DMS 273 treated with DMSO at 0.1 percent for 48 hours (cell line): Measurements from ENCODE around the gene CNTROB.
"Not testable (repeated sequence)": the region's sequence is repeated elsewhere in the genome, so short reads cannot be mapped to it uniquely, and the experiment has no call there.

Experiments used
- DNase-seq: peaks from one replicate; lab custom pipeline; 2025; lab: John Stamatoyannopoulos, UW

CNTROB gene

DNA sequence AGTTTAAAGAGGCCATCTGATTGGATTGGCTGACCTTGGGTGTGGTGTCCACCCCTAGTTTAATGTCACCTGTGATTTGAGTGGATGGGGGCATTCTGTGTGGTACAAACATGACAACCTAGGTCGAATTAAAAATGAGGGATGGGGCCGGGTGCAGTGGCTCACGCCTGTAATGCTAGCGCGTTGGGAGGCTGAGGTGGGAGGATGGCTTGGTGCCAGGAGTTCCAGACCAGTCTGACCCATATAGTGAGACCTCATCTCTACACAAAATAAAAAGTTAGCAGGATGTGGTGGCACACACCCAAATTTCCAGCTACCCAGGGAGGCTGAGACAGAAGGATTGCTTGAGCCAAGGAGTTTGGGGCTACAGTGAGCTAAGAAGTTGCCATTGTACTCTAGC, 14.4 kb downstream of the CNTROB start:
- DNase-seq: no peak

DNA sequence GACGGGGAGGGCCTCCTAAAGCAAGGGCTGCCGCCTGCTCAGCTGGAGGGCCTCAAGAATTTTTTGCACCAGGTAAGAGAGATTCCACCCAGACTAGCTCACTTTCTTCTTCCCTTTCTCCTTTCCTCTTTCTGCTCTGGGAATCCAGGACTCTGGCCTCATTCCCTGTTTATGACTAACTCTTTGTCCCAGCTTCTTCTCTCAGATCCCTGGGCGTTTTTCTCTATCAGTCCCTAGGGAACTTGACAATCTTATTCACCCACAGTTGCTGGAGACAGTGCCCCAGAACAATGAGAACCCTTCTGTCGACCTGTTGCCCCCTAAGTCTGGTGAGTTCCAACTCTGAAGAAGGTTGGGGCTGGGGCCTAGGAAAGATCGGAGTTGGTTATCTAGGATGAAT, 15.6 kb downstream of the CNTROB start:
- no peak for DNase-seq

DNA sequence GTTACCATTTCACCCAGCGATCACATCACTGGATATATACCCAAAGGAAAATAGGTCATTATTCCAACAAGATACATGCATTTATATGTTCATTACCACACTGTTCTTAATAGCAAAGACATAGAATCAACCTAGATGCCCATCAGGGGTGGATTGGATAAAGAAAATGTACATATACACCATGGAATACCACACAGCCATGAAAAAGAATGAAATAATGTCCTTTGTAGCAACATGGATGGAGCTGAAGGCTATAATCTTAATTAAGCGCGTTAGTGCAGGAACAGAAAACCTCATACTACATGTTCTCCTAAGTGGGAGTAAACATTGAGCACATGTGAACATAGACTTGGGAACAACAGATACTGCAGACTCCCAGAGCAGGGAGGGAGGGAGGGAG, 18.6 kb downstream of the CNTROB start:
- no peak for DNase-seq

DNA sequence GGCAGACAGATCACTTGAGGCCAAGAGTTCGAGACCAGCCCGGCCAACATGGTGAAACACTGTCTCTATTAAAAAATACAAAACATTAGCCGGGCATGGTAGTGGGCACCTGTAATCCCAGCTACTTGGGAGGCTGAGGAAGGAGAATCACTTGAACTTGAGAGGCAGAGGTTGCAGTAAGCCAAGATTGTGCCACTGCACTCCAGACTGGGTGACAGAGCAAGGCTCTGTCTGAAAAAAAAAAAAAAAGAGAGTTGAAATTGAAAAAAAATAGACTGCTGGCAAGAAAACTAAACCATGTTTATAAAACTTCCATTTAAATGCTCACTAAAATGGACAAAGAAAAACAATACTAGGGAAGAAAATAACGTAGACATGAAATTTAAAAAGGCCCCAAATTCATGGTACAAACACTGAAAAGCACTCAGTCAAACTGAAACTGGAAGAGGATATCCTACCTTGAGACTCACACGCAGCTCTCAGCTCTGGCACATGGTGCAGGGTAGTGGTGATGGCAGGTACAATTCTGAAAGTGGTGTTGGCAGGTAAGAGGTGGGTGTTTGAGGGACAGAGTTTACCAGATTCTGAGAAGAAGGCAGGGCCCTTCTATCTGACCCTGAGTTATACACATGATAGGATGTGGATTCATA, 19.3 kb downstream of the CNTROB start:
- no peak for DNase-seq

DNA sequence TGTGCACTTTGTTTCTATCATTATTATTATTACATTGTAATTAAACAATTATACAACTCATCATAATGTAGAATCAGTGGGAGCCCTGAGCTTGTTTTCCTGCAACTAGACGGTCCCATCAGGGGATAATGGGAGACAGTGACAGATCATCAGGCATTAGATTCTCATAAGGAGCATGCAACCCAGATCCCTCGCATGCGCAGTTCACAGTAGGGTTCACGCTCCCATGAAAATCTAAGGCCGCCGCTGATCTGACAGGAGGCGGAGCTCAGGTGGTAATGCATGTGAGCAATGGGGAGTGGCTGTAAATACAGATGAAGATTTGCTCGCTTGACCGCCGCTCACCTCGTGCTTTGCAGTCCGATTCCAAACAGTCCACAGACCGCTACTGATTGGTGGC, 21.3 kb downstream of the CNTROB start:
- not testable (repeated sequence) for DNase-seq

DNA sequence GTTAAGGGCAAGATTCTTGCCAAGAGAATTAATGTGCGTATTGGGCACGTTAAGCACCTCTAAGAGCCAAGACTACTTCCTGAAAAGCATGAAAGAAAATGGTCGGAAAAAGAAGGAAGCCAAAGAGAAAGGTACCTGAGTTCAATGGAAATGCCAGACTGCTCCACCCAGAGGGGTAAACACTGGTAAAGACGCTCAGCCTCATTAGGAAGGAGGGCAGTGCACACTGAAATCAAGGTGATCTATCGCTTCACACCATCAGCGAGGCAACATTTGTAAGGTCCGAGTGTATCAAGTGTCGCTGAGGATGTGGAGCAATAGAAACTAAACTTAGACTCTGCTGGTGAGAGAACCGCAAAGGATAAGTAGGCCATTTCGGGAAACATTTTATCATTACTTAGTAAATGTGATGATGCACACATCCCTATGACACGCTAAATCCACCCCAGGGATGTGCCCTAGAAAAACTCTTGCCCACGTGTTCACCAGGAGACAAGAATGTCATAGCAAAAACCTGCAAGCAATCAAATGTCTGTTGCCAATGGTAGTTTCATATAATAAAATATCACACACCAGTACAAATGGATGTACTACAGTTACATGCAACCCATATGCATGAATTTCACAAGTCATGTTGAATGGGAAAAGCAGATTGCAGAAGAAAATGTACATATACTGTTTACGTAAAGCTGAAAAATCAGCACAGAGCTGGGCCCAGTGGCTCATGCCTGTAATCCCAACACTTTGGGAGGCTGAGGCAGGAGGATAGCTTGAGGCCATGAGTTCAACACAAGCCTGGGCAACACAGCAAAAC, 23.6 kb downstream of the CNTROB start:
- DNase-seq: no peak

DNA sequence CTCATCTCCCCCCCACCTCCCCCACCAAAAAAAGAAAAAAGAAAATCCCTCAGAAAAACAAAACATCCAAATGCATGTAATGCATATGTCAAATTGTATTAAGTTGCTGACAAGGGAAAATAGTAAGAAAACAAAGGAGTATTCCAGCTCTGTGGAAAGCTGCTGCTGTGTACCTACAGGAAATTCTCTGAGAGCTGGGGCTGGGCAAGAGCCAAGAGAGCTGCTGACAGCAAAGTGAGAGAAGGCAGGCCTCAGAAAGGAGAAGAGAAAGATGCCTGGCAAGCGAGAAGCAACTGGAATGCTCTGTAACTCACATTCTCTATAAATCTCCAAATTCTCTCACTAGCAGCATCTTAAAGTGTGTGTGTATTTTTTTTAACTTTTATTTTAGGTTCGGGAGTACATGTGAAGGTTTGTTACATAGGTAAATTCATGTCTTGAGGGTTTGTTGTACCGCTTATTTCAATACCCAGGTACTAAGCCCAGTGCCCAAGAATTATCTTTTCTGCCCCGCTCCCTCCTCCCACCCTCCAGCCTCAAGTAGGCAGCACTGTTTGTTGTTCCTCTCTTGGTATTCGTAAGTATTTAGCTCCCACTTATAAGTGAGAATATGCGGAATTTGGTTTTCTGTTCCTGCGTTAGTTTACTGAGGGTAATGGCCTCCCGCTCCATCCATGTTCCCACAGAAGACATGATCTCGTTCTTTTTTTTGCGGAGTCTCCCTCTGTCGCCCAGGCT, 24.4 kb downstream of the CNTROB start:
- no peak for DNase-seq

DNA sequence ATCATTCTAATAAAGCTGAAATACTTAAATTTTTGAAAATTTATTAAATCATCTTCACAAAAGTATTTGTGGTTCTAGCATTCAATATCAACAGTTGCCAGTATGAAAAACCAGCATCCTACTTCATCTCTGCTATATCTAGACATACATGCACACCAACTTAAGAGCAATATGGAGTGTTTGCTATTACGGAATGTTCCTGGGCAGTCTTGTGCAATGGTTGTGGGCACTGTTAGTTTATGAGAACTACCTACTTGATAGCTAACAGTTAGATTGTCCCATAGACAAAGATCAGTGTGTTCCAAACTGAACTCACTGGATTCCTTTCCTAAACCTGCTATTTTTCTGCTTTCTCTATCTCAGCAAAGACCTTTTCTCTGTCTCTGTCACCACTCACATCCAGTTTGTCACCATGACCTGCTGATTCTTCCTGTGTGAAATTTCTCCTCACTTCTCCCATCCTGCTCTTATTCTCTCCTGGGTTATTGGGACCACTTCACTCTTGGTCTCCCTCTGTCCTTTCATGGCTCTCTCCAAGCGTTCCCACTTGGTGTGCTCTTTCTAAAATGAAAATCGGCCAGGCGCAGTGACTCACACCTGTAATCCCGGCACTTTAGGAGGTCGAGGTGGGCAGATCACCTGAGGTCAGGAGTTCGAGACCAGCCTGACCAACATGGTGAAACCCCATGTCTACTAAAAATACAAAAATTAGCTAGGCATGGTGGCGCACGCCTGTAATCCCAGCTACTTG, 27.7 kb downstream of the CNTROB start:
- no peak for DNase-seq

DNA sequence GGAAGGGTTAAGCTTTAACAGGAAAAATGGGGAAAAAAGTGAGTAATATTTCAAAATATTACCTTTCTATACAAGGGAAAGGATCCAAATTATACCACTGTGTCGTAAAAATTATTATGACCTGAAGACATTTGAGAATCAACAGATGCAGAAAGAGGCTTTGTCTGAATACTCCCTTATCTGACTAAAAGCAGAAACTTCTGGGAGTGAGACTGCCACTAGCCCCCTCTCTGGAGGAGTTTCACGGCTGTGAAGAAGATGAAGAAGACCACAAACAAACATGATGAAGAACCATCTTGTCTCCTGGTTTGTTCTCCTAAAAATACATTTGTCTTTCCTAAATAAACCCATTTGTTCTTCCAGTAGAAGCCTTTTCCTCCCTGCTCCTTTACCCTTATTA, 29.4 kb downstream of the CNTROB start:
- DNase-seq: no peak

DNA sequence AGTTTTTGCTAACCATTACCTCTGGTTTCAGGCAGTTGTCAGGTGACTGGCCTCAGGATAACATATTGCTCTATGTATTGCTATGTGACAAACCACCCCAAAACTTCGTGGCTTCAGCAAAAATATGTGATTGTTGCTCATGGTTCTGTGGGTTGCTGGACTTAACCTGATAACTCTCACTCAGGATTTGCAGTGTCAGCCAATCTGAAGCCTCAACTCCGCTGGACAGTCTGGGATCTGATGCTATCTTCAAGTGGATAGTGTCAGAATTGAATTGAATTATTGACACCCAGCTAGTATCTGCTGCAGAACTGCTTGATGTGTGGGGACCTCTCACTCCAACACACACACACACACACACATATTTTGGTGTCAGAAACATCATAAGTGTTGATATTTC, 35.7 kb downstream of the CNTROB start:
- DNase-seq: no peak

DNA sequence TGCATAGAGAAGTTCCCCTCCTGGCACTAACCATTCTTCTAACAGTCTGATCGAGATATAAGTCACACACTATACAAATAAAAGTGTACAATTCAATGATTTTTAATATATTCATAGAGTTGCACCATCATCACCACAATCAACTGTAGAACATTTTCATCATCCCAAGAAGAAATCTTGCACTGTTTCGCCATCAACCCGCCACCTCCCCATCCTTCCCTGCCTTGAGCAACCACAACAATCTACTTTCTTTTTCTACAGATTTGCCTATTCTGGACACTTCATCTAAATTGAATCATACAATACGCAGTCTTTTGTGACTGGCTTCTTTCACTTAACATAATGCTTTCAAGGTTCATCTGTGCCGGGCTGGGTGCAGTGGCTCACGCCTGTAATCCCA, 37.4 kb downstream of the CNTROB start:
- no peak for DNase-seq

DNA sequence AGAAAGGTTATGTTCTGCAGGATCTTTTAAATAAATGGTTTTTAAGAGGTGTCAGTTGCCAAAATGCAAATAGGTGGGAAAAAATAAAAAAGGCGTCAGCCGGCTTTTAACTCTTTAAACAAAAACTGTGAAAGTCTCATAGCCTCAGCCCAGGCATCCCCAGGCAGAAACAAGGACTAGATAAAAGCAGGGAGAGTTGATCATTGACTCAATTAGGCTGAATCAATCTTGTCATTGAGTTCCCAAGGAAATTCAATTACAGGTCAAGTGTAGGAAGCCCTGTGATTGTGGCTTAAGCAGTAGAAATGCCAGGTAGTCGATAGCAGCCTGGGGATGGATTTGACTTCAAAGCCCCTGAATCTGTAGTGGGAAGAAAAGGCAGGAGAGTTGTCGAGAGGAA, 39.6 kb downstream of the CNTROB start:
- no peak for DNase-seq

DNA sequence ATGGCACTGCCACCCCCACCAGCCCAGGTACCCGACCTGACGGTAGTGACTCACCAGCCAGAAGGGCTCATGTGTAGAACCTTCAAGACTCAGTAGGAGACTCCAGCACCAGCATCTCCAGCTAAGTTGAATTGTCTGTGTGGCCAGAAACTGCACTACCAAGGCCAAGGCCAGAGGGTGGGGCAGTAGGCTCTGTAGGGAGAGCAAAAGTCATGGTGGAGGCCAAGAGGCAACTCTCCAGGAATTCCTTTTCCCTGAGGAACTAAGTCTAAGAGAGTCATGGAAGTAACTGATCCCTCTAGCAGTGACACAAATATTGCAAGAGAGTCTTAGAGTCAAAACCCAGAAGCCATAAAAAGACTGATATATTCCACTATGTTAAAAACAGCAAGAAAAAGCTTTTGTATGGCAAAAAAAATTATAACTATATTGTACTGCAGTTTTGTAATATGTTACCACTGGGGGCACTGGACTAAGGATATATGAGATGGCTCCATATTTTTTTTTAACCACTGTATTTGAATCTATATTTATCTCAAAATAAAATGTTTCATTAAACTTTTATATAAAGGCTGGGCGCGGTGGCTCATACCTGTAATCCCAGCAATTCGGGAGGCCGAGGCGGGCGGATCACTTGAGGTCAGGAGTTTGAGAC, 40.3 kb downstream of the CNTROB start:
- DNase-seq: no peak

DNA sequence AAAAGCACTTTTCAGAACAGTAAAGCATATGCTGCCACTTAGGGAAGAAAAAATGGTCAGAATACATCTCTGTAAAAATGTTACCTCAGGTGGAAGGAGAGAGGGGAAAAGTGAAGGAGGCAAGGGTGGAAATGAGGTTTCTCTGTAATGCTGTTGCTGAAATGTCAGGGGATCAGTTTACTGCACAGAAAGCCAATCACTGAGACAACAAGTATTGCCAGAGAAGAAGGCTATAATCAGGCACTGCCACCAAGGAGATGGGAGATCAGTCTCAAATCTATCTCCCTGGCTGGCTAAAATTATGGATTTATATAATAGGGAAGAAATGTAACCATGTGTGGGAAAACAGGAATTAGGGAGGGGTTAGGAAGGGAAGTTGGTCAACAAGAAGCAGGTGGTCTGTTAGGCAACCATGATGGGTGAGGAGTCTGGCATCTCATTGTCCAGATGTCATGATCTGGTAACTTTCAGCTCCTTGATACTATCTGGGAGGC, 42.7 kb downstream of the CNTROB start:
- no peak for DNase-seq

DNA sequence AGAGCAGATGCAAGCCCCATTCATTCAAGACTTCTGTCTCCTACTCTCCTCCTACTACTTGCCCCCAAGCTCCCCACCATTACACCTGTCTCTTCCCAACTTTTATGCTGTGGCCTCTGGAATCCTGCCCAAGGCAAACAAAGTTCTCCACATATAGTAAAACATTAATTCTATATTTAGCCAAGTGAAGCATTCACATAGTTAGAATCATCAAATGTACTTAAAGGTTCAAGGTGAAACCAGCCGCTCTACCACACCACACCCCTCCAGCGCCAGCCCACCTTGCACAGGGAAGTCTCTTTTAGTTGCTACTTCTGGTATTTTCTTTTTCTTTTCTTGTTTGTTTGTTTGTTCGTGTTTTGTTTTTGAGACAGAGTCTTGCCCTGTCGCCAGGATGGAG, 45.0 kb downstream of the CNTROB start:
- DNase-seq: no peak

DNA sequence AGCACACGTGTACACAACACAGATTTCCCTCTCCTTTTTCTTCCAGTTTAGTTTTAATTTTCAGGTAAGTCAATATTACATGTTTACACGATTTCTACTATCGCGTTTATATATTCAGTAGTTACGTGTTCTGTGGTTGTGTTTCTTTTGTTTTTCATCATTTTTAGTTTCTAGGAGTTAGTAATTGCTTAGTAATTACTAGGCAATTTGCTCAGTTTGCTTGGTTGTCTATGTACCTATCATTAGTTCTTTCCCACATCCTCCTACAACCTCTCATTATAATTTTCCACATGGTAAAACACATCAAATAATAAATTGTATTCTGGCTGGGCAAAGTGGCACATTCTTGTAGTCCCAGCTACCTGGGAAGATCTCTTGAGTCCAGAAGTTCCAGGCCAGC, 45.8 kb downstream of the CNTROB start:
- no peak for DNase-seq

DNA sequence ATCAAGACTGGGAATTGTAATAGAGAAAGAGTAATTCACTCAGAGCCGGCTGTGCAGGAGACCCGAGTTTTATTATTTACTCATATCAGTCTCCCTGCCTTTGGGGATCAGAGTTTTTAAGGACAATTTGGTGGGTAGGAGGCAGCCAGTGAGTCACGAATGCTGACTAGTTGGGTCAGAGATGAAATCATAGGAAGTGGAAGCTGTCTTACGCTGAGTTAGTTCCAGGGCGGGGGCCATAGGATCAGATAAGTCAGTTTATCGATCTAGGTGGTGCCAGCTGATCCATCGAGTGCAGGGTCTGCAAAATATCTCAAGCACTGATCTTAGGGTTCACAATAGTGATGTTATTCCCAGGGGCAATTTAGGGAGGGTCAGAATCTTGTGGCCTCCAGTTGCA, 50.2 kb downstream of the CNTROB start:
- DNase-seq: no peak

DNA sequence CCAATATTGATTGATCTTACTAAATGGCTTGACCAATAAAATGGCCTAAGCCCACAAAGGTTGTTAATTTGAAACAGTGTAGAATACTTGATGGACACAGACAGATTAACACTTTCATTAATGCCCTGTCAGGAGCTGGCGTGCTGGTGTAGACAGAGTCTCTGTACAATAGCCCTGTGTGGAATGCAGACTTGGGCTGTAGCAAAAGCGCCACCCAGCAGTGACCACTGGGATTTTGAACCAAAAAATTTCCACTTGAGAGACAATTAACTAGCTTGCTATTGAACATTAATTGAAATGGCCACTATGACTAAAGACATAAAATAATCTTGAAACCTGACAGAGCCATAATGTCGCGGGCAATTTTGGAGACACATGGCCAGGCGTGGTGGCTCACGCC, 50.7 kb downstream of the CNTROB start:
- DNase-seq: no peak

DNA sequence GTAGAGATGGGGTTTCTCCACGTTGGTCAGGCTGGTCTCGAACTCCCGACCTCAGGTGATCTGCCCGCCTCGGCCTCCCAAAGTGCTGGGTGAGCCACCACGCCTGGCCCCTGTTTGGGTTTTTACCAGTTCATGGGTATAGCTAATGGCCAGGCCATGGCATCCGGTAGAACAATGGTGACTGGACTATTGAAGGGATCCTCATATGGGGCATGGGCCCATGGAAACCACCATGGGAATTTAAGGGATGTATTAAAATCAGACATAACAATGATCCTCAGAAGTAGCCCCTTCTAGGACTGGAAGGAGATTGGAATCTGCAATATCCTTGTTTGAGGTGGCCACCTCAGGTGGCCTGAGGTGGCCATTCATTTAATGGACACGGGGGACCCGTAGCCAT, 52.9 kb downstream of the CNTROB start:
- no peak for DNase-seq

DNA sequence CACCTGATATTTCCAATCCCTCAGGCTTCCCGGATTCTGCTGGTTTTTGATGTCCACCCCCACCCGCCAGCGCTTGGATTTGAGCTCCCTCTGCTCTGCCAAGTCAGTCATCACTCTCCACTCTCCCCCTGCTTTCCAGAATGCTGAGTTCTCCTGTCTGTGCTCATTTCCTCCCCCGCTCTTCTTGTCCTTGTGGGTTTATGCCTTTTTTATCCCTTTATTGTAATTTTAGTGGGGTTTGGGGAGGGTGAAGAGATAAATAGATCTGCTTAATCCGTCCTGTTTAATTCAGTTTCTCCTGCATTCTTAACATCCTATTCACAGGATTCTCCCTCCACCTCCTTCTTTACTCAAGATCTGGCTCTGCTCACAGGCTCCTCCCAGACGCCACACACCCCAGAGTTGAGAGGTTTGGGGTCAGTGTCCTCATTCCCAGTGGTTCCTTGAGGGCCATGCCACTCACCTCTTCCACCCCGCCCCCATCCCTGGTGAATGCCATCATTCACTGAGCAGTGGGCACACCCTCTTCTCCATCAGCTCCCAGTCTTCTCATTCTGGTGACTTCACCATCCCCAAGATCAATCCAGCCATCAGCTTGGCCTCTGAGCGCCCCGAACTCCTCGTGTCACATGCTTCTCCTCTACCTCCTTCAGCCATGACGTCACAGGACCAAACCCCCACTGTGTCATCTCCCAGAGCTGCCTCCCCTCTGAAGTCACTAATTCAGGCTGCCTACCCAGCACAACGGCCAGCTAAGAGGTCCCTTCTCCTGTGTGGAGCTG, 55.3 kb downstream of the CNTROB start:
- DNase-seq: no peak

DNA sequence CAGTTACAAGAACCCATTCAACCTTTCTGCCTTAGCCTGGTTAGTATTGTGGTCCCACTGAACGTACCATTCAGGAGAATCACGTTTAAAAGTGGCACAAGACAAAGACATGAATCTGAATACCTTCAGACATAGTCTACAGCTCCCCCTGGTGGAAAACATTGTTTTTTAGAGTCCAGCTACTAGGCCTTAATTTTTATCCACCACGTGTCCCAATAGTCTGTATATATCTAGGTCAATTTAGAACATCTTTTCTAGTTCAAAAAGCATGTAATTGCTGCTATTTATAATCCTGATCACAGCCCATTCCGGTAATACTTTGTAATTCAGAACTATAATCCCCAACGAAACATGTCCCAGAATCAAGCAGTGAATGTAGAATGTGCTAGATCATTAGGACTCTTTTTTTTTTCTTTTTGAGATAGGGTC, 56.8 kb downstream of the CNTROB start:
- peak; percentile 24 for DNase-seq
